Astrocyte of the cerebellum (primary cell): ENCODE measurements around the gene LMAN2L.

Source experiments
- DNase-seq: peaks from one replicate; pipeline ENCODE4 v3.0.0-alpha.2; 2011; ENCODE audit warnings: low read depth
- H3K4me3 ChIP-seq: 2 replicates; pipeline ENCODE4 v1.5.1; 2011; ENCODE audit warnings: mild to moderate bottlenecking, low read depth, low read length, moderate library complexity
- CTCF ChIP-seq: IDR thresholded peaks from 2 replicates; pipeline ENCODE4 v1.5.1; 2012; ENCODE audit warnings: low read length, low read depth, moderate library complexity, mild to moderate bottlenecking; ENCODE audit errors: missing control alignments
- in situ Hi-C: cut with HindIII; loops from 2 replicates; pipeline ENCODE4 v1.10.0; 2017; ENCODE audit warnings: low sequenced_read_pairs

LMAN2L gene

DNA sequence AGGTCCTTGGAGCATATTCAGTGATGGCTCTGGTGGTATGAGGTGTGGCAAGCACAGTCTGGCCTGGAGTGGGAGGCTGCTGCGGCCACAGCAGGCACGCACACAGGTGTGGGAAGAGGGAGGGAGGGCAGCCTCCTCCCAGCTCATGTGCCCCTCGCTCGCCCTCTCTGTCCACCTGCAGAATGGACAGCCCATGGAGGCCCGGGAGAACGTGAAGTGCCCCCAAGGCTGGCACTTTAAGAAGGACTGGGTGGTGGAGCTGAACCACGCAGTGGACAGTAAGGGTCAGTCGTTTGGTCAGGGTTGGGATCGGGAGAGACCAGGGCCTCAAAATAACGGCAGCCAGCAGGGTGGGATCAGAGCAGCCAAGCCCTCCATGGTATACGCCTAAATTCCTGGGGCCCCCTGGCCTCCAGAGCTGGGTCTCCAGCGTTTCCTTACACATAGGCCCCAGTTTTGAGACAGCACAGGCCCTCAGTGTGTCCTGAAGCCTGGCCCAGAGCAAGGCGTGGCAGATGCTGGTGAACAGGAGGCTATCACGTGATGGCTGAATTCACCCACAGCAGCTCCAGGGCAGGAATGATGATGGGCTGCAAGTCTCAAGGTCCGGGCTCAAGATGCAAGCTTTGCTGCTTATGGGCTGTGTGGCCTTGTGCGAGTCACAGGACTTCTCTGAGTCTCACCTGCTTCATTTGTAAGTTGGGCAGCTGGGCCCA is 49.4 kb downstream of the LMAN2L start:
- H3K4me3 ChIP-seq = no peak overlapping the region
- in situ Hi-C loops = no loop called here
- TF ChIP-seq CTCF = no peak
- no peak for DNase-seq

- no peak for TF ChIP-seq CTCF
- no peak for DNase-seq
- no peak overlapping the region for H3K4me3 ChIP-seq
- in situ Hi-C loops = no loop called here
Observed at GRCh38 chr2:96689431-96689991, 50.4 kb downstream of the LMAN2L start.

DNA sequence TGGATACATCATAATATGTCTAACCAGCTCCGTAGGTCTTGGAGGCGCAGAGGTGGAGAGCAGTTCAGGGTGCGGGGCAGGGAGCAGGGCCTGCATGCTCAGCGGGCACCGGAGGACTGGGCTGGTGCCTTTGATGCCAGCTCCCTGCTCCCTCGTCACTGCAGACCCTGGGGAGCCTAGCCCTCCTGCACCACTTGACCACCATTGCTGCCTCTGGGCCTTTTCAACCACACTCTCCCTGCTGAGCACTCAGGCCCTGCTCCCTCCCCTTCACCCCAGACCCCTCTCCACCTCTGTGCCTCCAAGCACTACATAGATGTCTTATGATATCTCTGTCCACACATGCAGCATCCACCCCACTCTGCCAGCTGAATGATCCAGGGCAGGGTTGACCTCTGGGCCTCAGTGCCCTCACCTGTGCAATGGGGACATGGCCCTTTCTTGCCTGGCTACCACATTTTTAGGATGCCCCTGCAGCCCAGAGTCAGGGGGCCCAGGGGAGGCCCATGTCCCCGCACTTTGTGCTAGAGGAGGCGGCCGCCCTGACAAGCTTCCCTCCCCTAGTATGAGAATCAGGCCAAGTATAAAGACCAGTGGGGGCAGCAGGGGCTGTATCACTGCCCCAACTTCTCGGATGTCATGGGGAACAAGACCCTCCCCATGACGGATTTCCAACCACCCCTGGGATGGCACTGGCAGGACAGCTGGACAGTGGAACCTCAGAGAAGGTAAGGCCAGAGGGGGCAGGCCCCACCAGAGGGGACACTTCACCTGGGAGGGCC is 51.0 kb downstream of the LMAN2L start:
- no peak for DNase-seq
- in situ Hi-C loops = no loop called here
- H3K4me3 ChIP-seq = no peak overlapping the region
- TF ChIP-seq CTCF = no peak

DNA sequence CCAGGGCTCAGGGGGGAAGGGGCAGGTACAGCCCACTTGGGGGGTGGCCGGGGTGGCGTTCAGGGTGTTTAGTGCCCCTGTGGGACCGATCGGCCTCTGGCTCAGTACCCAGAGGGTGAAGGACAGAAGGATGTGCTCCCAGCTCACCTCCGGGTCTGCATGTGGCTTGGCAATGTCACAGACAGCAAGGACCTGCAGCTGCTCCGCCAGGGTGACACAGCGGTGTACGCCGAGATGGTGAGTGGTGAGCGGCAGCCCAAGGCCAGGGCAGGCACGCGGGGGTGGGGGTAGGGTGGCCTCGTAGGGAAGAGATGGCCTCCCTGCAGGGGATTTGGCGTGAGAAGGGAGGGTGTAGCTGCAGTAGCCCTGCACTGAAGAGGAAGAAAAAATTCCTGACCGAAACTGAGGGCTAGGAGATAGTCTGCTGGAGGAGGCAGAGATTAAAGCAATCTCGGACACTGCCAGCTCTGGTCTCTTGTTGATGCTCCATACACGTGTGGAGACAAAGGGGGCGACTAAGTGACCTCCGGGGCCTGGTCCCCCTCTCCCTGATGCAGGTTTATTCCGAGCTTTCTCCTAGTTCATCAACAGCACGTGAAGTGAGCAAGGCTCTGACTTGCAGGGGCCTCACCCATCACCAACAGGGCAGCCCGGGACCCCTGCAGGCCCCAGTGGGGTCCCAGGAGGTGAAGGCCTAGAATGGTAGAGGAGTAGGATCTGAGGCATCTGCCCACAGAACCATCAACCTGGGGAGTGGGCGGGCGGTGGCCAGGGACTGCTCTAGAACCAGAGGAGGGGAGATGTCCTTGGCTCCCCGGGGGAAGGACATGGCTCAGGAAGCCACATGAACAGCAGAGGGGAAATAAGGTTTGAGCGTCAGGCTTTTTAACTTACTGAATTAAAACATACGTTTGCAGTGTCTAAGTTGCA is 51.9 kb downstream of the LMAN2L start:
- TF ChIP-seq CTCF = no peak
- H3K4me3 ChIP-seq = no peak overlapping the region
- DNase-seq = no peak
- in situ Hi-C loops = no loop called here

DNA sequence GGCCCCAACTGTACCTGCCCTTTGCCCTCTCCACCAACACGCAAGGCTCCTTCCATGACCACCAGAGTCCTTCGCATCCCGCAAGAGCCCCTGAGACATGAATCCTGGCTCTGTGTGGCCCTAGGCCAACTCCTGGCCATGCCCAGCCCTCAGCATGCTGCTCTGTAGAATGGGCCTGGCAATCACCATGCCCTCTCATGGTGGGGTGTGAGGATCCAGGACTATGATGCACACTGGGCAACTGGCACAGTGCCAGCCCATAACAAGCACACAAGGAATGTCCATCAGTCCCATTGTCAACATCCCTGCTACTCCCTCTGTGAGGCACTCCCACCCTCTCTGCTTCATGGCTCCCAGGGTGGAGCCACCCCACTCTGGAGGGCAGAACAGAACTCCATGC is 52.6 kb downstream of the LMAN2L start:
- no peak for TF ChIP-seq CTCF
- DNase-seq = no peak
- in situ Hi-C loops = no loop called here
- no peak overlapping the region for H3K4me3 ChIP-seq
